Common myeloid progenitor, CD34-positive (primary cell): ENCODE results near the gene MED1. TPM values are rescaled to one million over a fixed set of nuclear protein-coding genes. Genes with fewer than 3 reads are reported as not detected.
A peak's percentile ranks its signal among the peaks of the same experiment; 100 is the strongest.
"Not testable (repeated sequence)": the region's sequence is repeated elsewhere in the genome, so short reads cannot be mapped to it uniquely, and the experiment has no call there.

Experiments used
- CTCF ChIA-PET: fragments of 350-600 bp; sonication (Branson Sonifier 250); formaldehyde crosslinking; loops from one replicate; lab custom pipeline; 2021; ENCODE audit warnings: antibody characterized with exemption; lab: Charles Lee
- POLR2A ChIA-PET: fragments of 350-600 bp; sonication (Branson Sonifier 250); formaldehyde crosslinking; loops from one replicate; lab custom pipeline; 2021; ENCODE audit warnings: antibody characterized with exemption; lab: Charles Lee
- DNase-seq, 3 donors: peaks; one replicate each; pipeline versions ENCODE4 v3.0.0 to v3.0.0-alpha.2; 2013
- H3K27ac ChIP-seq, 2 experiments: 1 replicate in 1 of 2; 2 replicates in 1 of 2; pipeline ENCODE4 v1.7.0; 2013; ENCODE audit warnings: inconsistent platforms in 2 of 2, low read length in 2 of 2, mild to moderate bottlenecking in 2 of 2, low read depth in 1 of 2, moderate library complexity in 1 of 2; ENCODE audit not compliant: severe bottlenecking in 2 of 2, insufficient read depth in 1 of 2, poor library complexity in 1 of 2
- H3K27me3 ChIP-seq, 5 experiments: replicated peaks in 2 of 5; 1 replicate in 3 of 5; 2 replicates in 2 of 5; pipeline versions ENCODE4 v1.6.1 to v1.7.0; 2013; ENCODE audit warnings: low read length in 4 of 5, mild to moderate bottlenecking in 2 of 5, moderate library complexity in 2 of 5, inconsistent platforms in 1 of 5; ENCODE audit not compliant: insufficient read depth in 5 of 5, control insufficient read depth in 4 of 5
- H3K36me3 ChIP-seq, 4 experiments: 1 replicate in 2 of 4; 2 replicates in 2 of 4; pipeline versions ENCODE4 v1.6.1 to v1.7.0; 2013; ENCODE audit warnings: low read length in 3 of 4, control low read depth in 1 of 4, mild to moderate bottlenecking in 1 of 4; ENCODE audit not compliant: control insufficient read depth in 4 of 4, insufficient read depth in 4 of 4
- H3K4me1 ChIP-seq, 4 experiments: 1 replicate in 3 of 4; 2 replicates in 1 of 4; pipeline versions ENCODE4 v1.6.1 to v1.7.1; 2013; ENCODE audit warnings: low read length in 3 of 4, mild to moderate bottlenecking in 3 of 4, control low read depth in 1 of 4, inconsistent platforms in 1 of 4, moderate library complexity in 1 of 4; ENCODE audit not compliant: control insufficient read depth in 4 of 4, insufficient read depth in 4 of 4; ENCODE audit errors: control extremely low read depth in 1 of 4
- H3K4me3 ChIP-seq, 7 experiments: 1 replicate in 4 of 7; 2 replicates in 3 of 7; pipeline versions ENCODE4 v1.5.1 to v1.7.0; 2013; ENCODE audit warnings: mild to moderate bottlenecking in 7 of 7, low read length in 6 of 7, moderate library complexity in 6 of 7, inconsistent platforms in 2 of 7, low read depth in 2 of 7, control low read depth in 1 of 7; ENCODE audit not compliant: insufficient read depth in 4 of 7, control insufficient read depth in 1 of 7; ENCODE audit errors: extremely low read depth in 1 of 7
- H3K9me3 ChIP-seq, 5 experiments: 1 replicate in 4 of 5; 2 replicates in 1 of 5; pipeline versions ENCODE4 v1.6.1 to v1.7.1; 2013; ENCODE audit warnings: low read length in 4 of 5, mild to moderate bottlenecking in 2 of 5, inconsistent platforms in 1 of 5, low read depth in 1 of 5, moderate library complexity in 1 of 5; ENCODE audit not compliant: control insufficient read depth in 4 of 5, insufficient read depth in 2 of 5; ENCODE audit errors: control extremely low read depth in 1 of 5
- WGBS: methylation state at CpG from one replicate; pipeline ENCODE4 v1.1.5; 2013; ENCODE audit not compliant: insufficient coverage; 5-methylcytosine and 5-hydroxymethylcytosine counted together
- polyA plus RNA-seq: library from polyadenylated mRNA; unstranded; fragments of 120-200 nt; gene quantifications from one replicate; pipeline ENCODE4 v1.2.1, GENCODE V29; 2013

The MED1 gene
- polyA plus RNA-seq, result 33.8 TPM

DNA sequence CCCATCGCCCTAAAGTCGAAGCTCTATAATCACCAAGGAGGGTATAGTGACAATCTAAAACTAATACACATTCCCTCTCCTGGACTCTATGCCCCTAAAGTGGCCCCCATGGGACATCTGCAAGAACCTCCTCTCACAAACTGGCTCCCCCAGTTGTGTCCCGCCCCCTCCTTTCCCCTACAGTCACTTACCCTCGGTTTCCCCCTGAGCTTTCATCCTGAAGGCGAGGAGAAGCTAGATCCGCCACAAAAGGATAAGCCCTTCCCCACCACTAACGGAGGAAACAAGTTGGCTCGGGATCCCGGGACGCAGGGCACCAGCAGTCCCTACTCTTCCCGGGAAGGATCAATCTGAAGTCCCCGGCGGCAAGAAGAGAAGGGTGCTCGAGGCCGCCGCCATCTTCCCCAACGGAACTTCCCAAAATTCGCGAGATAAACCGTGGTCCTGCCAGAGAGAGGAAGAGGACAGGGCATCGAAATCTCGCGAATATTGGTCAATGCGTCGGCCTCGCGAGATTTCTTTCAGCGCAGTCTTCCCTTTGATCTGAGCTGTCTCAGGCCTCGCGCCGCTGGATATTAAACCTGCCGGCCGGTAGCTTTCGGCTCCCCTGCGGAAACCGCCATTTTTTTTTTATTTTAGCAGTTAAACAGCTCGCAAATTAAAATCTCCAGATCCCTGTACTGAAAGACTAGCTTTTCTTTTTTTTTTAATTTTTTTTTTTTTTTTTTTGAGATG lies at the start of gene MED1:
MED1 (minus strand) TSS at position 417 of the 735 bp plus-strand sequence; CDS start at position 216, 201 bp downstream.
- no peaks in the 10 kb centered on the region for H3K9me3 ChIP-seq
- ChIA-PET CTCF (interaction anchor here (1.0 to 1.2 kb wide), 4 partner anchors 9 to 17 kb away, joined by 3 to 4 read pairs (median 4); partner anchors contain the start of gene CDK12), POLR2A (interaction anchor here (0.6 to 1.7 kb wide), 7 partner anchors 10 to 1977 kb away, joined by 3 to 29 read pairs (median 3); partner anchors contain the start of gene CDK12)
- peaks cover 7 to 21% (median 13%) of the 10 kb centered on the region in 4 experiments for H3K4me1 ChIP-seq
- peaks cover 0 to 19% (median 8%) of the 10 kb centered on the region in 4 experiments for H3K36me3 ChIP-seq
- no peaks in the 10 kb centered on the region for H3K27me3 ChIP-seq
- WGBS, result 0% methylated on average over 23 of the region's 37 CpGs
- H3K4me3 ChIP-seq, result peak within 1 kb of the TSS; percentile 57 to 99 (median 92)
- DNase-seq, result peak; percentile 99
- peak within 1 kb of the TSS; percentile 98 to 99 for H3K27ac ChIP-seq

GRCh38 chr17:39496921-39497320 lies 45.9 kb upstream of the MED1 start:
- DNase-seq, POLR2A ChIA-PET, H3K4me3 ChIP-seq, H3K9me3 ChIP-seq, H3K27ac ChIP-seq, H3K27me3 ChIP-seq, H3K4me1 ChIP-seq: not testable (repeated sequence)
- whole genome bisulfite sequencing, result 96% methylated on average over 12 of the region's 12 CpGs
- H3K36me3 ChIP-seq, result peaks cover 19 to 75% (median 41%) of the 10 kb centered on the region in 4 experiments
- CTCF ChIA-PET, result interaction anchor here (1.0 kb wide), 1 partner anchor 8 kb away, joined by 3 read pairs; no protein-coding TSS in a partner anchor

DNA sequence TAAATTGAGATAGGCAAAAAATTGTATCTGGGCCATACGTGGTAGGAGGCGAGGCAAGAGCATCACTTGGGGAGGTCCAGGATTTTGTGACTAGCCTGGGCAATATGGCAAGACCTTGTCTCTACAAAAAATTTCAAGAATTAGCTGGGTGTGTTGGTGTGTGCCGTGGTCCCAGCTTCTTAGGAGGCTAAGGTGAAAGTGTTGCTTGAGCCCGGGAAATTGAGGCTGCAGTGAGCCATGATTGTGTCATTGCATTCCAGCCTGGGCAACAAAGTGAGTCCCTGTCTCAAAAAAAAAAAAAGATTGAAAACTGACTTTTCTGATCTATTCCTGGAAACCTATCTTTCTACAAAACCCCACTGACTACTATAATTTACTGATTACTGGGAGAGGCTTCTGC lies 36.9 kb upstream of the MED1 start:
- H3K27me3 ChIP-seq, result no peaks in the 10 kb centered on the region
- no peak for DNase-seq
- 100% methylated on average over 2 of the region's 4 CpGs for WGBS
- ChIA-PET POLR2A (no interaction called here), CTCF (interaction anchor here (1.2 to 1.4 kb wide), 2 partner anchors 13 to 16 kb away, joined by 3 to 6 read pairs; no protein-coding TSS in a partner anchor)
- H3K36me3 ChIP-seq, result peaks cover 6 to 36% (median 20%) of the 10 kb centered on the region in 4 experiments
- peak overlapping the region in 1 of 2 experiments; percentile 33 for H3K27ac ChIP-seq
- no peaks in the 10 kb centered on the region for H3K9me3 ChIP-seq
- H3K4me1 ChIP-seq, result no peaks in the 10 kb centered on the region
- no peak overlapping the region for H3K4me3 ChIP-seq

GRCh38 chr17:39487490-39487889 lies 36.4 kb upstream of the MED1 start:
- POLR2A ChIA-PET, H3K27ac ChIP-seq: not testable (repeated sequence)
- CTCF ChIA-PET, result interaction anchor here (1.4 kb wide), 1 partner anchor 13 kb away, joined by 3 read pairs; no protein-coding TSS in a partner anchor

DNA sequence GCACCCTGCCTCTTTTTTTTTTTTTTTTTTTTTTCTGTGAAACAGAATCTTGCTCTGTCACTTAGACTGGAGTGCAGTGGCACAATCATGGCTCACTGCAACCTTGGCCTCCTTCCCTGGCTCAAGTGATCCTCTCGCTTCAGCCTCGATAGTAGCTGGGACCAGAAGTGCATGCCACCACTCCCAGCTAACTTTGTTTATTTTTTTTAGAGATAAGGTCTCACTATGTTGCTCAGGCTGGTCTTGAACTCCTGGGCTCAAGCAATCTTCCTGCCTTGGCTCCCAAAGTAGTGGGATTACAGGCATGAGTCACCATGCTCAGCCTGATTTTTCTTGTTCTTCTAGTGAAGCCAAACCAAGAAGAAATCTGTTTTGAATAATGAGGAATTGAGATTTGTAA lies 35.2 kb upstream of the MED1 start:
- DNase-seq, result no peak
- Histone ChIP-seq H3K27ac (no peak overlapping the region), H3K4me1 (no peaks in the 10 kb centered on the region), H3K27me3 (no peaks in the 10 kb centered on the region), H3K9me3 (no peaks in the 10 kb centered on the region), H3K4me3 (no peak overlapping the region), H3K36me3 (peaks cover 6 to 37% (median 14%) of the 10 kb centered on the region in 4 experiments)
- ChIA-PET POLR2A (no interaction called here), CTCF (interaction anchor here (0.7 to 1.0 kb wide), 2 partner anchors 216 to 705 kb away, joined by 3 to 4 read pairs; no protein-coding TSS in a partner anchor)
- WGBS, result no CpG with 5 or more reads among the region's 2 CpGs

More at GRCh38 chr17:39487490-39487889, 36.4 kb upstream of the MED1 start:
- H3K27me3 ChIP-seq, H3K4me1 ChIP-seq, DNase-seq, H3K4me3 ChIP-seq, H3K9me3 ChIP-seq: not testable (repeated sequence)
- peaks cover 6 to 35% (median 17%) of the 10 kb centered on the region in 4 experiments for H3K36me3 ChIP-seq
- WGBS, result no CpG with 5 or more reads among the region's 3 CpGs

DNA sequence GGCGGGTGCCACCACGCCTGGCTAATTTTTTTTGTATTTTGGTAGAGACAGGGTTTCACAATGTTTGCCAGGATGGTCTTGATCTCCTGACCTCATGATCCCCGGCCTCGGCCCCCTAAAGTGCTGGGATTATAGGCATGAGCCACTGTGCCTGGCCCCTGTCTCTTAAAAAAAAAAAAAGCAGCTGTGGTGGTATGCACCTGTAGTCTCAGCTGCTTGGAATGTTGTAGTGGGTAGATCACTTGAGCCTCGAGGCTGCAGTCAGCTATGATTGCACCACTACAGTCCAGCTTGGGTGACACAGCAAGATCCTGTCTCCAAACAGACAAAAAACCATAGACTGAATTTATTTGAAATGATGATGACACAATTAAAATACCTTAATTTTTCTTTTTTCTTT lies 34.5 kb upstream of the MED1 start:
- 100% methylated on average over 4 of the region's 5 CpGs for WGBS
- Histone ChIP-seq H3K4me1 (no peaks in the 10 kb centered on the region), H3K9me3 (no peaks in the 10 kb centered on the region), H3K27ac (no peak overlapping the region), H3K36me3 (peaks cover 4 to 36% (median 11%) of the 10 kb centered on the region in 4 experiments), H3K4me3 (no peak overlapping the region), H3K27me3 (no peaks in the 10 kb centered on the region)
- DNase-seq, result peak in 2 of 3 donors; percentile 8 to 9
- ChIA-PET CTCF (interaction anchor here (0.6 to 1.0 kb wide), 3 partner anchors 215 to 224 kb away, joined by 3 read pairs; no protein-coding TSS in a partner anchor), POLR2A (interaction anchor here (0.6 to 0.7 kb wide), 2 partner anchors 11 to 15 kb away, joined by 3 to 6 read pairs; no protein-coding TSS in a partner anchor)
